CD4-positive, alpha-beta T cell treated with Interleukin-6 for 4 hours (primary cell): ENCODE measurements around the gene AURKAIP1.
"Not testable (repeated sequence)": the region's sequence is repeated elsewhere in the genome, so short reads cannot be mapped to it uniquely, and the experiment has no call there.

Source experiments
- DNase-seq: peaks from one replicate; pipeline ENCODE4 v3.0.0-alpha.2; 2020; ENCODE audit warnings: mixed read lengths

AURKAIP1 gene

DNA sequence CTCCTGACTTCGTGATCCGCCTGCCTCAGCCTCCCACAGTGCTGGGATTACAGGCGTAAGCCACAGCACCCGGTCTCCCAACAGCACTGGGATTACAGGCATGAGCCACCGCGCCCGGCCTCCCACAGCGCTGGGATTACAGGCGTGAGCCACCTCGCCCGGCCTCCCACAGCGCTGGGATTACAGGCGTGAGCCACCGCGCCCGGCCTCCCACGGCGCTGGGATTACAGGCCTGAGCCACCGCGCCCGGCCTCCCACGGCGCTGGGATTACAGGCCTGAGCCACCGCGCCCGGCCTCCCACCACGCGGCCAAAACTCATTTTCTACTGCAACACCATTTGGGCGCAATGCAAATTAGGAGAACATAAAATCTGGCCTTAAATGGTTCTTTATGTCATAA lies 10.3 kb upstream of the AURKAIP1 start:
- not testable (repeated sequence) for DNase-seq

DNA sequence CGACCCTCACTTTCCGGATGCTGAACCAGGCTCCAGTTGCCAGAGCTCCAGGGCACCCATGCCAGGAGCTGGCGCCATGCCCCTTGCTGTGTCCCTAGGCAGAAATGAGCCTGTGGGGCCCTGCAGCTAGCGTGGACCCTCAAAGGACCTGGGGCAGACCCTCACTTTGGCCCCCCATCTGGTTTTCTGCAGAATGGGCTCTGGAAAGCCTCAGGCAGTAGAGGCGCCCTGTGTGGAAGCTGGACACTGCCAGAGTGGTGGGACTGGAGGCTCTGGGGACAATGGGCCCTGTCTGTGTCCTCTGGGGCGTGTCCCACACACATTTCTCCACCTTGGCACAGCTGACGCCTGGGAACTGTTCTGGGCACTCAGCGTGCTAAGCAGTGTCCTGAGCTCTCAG lies 6.3 kb upstream of the AURKAIP1 start:
- DNase-seq, result no peak

DNA sequence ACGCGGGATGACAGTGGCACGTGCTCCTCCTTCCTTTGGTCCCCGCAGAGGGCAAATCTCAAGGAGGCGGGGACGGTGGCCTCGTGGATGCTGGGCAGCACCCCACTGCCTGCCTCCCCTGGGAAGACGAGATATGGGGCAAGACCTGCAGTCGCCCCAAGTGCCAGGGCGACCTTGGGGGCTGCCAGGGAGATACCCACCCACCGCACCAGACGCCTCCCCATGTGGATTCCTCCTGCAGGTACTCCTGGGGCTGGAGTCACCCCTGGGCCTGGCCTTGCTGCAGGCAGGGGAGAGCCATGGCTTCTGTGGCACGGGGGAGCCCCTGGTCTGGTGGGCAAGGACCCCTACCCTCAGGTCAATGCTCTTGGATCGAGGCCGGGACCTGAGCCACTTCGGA lies 5.9 kb upstream of the AURKAIP1 start:
- DNase-seq, result no peak

- no peak for DNase-seq
These were observed 2.7 kb upstream of the AURKAIP1 start for GRCh38 chr1:1377540-1378205.

DNA sequence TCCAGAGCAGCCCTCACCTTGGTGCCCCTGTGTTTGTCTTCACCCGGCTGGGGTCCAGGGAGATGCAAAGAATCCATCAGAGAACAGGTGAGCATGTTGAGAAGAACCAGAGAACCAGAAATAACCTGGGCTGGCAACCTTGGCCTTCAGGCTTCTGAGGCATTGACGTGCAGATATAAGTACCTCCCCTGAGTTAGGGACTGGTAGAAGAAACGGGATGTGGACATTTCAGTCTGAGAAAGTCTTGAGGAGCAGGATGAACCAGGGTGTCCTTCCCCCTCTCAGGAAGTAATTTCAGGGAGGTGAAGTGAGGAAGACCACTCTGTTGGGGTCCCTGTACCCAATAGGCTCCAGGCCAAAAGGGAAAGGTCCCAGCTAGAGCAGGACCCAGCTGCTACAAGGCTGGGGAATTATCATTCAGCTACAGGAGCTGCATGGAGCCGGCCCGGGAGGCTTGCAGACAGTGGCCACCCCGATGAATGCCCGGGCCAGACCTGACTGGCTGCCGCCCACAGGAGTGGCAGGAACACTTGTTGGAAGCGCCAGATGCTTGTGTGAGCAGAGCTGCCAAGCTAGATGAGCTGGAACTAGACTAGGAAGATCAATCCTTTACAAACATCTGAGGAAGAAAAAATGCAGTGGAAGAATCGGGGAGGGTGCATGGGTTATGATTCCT lies 1.7 kb upstream of the AURKAIP1 start:
- DNase-seq, result no peak

GRCh38 chr1:1374589-1374928 lies 448 bp downstream of the AURKAIP1 start:
- peak; percentile 15 for DNase-seq

DNA sequence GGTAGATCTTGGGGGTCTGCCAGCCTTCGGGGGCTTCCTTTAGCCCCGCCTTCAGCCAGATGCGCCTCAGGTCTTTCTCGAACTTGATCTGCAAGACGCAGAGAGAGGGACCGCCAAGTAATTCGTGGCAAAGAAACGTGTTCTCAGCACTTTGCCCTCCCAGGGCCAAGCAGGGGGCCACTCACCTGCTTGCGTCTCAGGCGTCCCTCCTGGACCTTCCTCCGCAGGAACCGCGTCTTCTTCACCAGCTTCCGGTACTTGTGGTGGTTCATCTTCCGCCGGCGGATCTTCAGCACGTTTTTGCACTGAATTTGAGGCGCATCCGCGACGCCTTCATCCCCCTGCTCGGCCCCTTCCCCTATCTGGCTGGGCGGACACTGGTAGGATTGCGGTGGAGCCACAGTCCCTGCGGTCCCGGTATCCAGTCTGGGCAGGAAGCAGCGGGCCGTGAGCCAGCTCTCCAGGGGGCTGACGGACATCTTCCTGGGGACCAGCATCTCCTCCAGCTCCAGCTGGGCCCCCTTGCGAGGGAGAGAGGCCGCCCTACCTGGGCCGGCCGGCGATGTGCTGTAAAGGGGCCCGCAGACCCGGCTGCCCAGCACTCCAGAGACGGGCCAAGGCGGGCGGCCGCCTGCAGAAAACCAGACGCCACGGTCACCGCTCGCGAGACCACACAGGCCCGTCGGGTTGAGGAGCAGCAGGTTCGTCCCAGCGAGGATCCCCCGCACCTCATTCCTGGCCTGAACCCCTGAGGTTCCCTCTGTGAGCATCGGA lies 1.0 kb downstream of the AURKAIP1 start:
- no peak for DNase-seq

GRCh38 chr1:1373051-1373814 lies 1.8 kb downstream of the AURKAIP1 start:
- DNase-seq, result no peak

DNA sequence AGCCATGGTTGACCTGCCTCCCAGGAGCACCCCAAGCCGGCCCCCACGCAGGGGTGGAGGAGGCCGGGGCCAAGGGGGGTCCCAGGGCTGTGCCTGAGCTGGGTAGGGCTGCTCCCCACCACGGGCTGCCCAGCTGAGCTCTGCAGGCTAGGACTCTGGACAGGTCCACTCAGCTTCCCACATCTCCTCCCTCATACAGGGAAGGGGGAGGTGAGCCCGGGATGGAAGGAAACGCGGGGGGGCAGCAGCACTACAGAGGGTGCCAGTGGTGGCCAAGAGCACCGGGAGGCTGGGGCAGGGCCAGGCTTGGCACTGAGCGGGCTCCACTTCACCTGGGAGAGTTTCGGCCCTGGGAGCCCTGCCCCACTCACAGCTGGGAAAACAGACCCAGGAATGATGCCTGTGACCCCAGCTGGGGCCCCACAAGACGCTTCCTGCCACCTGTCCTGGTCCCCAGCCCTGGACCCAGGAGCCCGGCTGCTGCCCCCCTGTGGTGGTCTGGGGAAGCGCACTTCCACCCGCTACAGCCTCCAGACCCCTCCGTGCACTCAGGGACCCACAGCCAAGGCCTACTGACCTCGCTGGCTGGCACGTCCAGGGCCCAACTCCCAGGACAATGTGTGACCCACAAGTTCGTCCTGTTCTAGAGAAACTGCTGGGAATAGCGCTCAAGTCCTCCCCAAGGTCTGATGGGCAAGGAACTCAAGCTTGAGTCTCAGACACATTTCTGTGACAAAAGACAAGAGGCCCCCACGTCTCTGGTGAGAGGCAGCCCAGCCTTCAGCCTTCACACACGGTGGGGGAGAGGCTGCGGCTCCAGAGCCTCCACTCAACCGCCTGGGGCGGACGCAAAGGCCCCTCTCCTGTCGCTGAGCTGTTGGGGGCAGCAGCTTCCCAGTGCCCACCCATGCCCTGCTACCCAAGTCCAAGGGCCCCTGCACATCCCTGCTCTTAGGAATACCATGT lies 3.0 kb downstream of the AURKAIP1 start:
- peak; percentile 80 for DNase-seq

DNA sequence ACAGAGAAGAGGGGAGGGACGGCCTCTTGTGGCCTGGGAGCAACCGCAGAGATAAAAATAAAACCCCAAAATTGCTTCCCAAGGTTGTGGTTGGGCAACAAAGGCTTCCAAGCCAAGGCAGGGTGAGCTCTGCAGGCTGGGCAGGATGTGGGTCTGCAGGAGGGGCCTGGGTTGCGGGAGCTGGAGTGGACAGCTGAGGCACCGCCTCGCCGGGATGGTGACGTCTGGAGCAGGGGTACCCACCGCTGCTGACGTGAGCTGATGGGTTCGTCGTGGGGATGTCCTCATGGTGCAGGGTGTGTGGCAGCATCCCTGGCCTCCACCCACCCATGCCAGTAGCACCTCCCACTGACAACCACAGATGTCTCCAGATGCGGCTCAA lies 3.7 kb downstream of the AURKAIP1 start:
- DNase-seq, result peak; percentile 42

- no peak for DNase-seq
These were observed 4.2 kb downstream of the AURKAIP1 start for GRCh38 chr1:1370771-1371300.

- DNase-seq, result not testable (repeated sequence)
These were observed 4.9 kb downstream of the AURKAIP1 start for GRCh38 chr1:1370094-1370493.

- no peak for DNase-seq
These were observed 7.7 kb downstream of the AURKAIP1 start for GRCh38 chr1:1367315-1367714.

GRCh38 chr1:1366699-1367066 lies 8.3 kb downstream of the AURKAIP1 start:
- no peak for DNase-seq

- no peak for DNase-seq
These were observed 8.9 kb downstream of the AURKAIP1 start for GRCh38 chr1:1365875-1366698.

GRCh38 chr1:1364266-1364665 lies 10.7 kb downstream of the AURKAIP1 start:
- DNase-seq, result no peak

GRCh38 chr1:1361982-1362423 lies 13.0 kb downstream of the AURKAIP1 start:
- DNase-seq, result no peak

GRCh38 chr1:1361233-1361981 lies 13.6 kb downstream of the AURKAIP1 start:
- DNase-seq, result no peak

DNA sequence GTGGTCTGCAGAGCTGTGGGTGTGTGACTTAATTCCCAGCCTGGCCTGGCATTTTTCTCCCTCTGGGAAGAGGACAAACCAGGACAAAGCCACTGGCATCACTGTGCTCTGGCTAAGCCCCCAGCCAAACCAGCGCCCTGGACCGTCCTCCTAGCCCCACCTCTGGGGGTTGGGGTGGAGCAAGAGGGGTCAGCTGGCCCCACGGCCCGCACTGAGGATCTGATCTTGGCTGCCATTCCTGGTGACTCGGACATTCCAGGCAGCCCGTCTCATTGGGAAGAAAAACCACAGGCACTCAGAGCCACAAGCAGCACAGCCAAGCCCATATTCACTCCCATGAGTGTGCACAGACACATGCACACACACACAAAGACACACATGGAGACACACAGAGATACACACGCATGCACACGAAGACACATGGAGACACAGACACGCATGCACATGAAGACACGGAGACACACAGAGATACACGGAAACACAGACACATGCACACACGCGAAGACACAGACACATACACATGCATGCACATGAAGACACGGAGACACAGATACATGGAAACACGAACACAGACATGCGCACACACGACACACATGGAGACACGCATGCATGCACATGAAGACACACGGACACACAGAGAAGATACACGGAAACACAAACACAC lies 14.4 kb downstream of the AURKAIP1 start:
- DNase-seq, result no peak
